Sigmoid colon (tissue), 7 donors: ENCODE measurements around the gene MYMX. TPM values are rescaled to one million over a fixed set of nuclear protein-coding genes. Genes with fewer than 3 reads are reported as not detected.

Experiments
- DNase-seq: peaks from one replicate; pipeline ENCODE4 v3.0.0-alpha.2; 2019
- H3K27ac ChIP-seq, 4 donors: fragments of 200-600 bp; sonication (generic); one replicate each; pipeline ENCODE4 v1.5.1; 2016 to 2019; ENCODE audit warnings: mild to moderate bottlenecking in 1 of 4
- H3K27me3 ChIP-seq, 3 donors: fragments of 200-600 bp; sonication (generic); one replicate each; pipeline ENCODE4 v1.5.1; 2019; ENCODE audit warnings: mild to moderate bottlenecking in 1 of 3
- H3K36me3 ChIP-seq, 4 donors: fragments of 200-600 bp; sonication (generic); one replicate each; pipeline ENCODE4 v1.5.1; 2016 to 2019
- H3K4me1 ChIP-seq, 4 donors: fragments of 200-600 bp; sonication (generic); one replicate each; pipeline ENCODE4 v1.5.1; 2017 to 2019
- H3K4me3 ChIP-seq, 4 donors: fragments of 200-600 bp; sonication (generic); one replicate each; pipeline ENCODE4 v1.5.1; 2017 to 2019; ENCODE audit warnings: mild to moderate bottlenecking in 2 of 4, moderate library complexity in 1 of 4
- H3K9me3 ChIP-seq, 4 donors: fragments of 200-600 bp in 3 of 4; sonication (generic) in 3 of 4; one replicate each; pipeline versions ENCODE4 v1.5.1 to v1.6.1; 2013 to 2019
- EP300 ChIP-seq, 4 donors: sonication (generic); formaldehyde crosslinking; IDR thresholded peaks; one replicate each; pipeline ENCODE4 v1.6.1; 2017; ENCODE audit warnings: antibody characterized with exemption in 4 of 4
- POLR2A ChIP-seq, 2 donors: fragments of 450-650 bp; IDR thresholded peaks; one replicate each; pipeline ENCODE4 v1.6.1; 2016; ENCODE audit warnings: antibody characterized with exemption in 2 of 2, mild to moderate bottlenecking in 2 of 2, moderate library complexity in 2 of 2
- POLR2AphosphoS5 ChIP-seq, 4 donors: sonication (generic); formaldehyde crosslinking; IDR thresholded peaks; one replicate each; pipeline ENCODE4 v1.6.1; 2017; ENCODE audit warnings: antibody characterized with exemption in 4 of 4
- WGBS, 2 donors: extraction: QIAGEN DNeasy Blood & Tissue Kit; methylation state at CpG; one replicate each; pipeline ENCODE4 v1.1.7; 2013; 5-methylcytosine and 5-hydroxymethylcytosine counted together
- intact Hi-C: fragments of 100-400 bp; cut with DNase I; formaldehyde crosslinking; loops from one replicate; pipeline ENCODE4 v1.15.1; 2023
- polyA plus RNA-seq, 3 donors: library from polyadenylated mRNA; stranded (reverse); fragments of 200-250 nt; gene quantifications; one replicate each; pipeline ENCODE4 v1.2.3, GENCODE V29; 2013
- total RNA-seq, 4 donors: library from RNA; depleted of rRNA; stranded (reverse); fragments of >200 nt; gene quantifications; one replicate each; pipeline ENCODE4 v1.1.0, GENCODE V29; 2016
- TF ChIP-seq, protein P1 (sequence below), 4 experiments: fragments of 450-650 bp in 3 of 4; fragments of 200-600 bp in 1 of 4; IDR thresholded peaks; one replicate each; pipeline ENCODE4 v1.5.1; 2016 to 2019; ENCODE audit warnings: antibody characterized with exemption in 4 of 4, mild to moderate bottlenecking in 3 of 4, moderate library complexity in 2 of 4
- donor health status: healthy with polysubstance abuse.
- donor health status: Bipolar disorder and iron deficiency.
- donor health status: healthy.

MYMX gene
- total and polyA plus RNA-seq, 7 donors: 0.28 TPM; not detected in 6

DNA sequence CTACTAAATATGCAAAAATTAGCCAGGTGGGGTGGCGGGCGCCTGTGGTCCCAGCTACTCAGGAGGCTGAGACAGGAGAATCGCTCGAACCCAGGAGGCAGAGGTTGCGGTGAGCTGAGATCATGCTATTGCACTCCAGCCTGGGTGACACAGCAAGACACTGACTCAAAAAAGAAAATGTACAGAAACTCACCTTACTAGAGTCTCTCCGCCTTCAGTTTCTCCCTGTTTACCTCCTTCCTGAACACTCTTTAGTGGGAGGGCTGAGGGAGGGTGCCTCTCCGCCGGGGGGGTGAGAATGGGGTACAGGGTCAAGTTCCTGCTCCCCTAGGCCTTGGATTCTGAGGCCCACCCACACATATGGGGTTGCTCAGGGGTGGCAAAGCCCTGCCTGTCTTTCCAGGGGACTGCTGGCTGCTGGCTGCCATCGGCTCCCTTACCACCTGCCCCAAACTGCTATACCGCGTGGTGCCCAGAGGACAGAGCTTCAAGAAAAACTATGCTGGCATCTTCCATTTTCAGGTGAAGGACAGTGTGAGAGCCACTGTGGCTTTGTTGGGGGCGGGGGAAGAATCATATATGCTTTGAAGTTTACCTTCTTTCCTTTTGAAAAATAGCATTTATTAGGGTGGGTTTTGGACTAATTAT lies 44.7 kb upstream of the MYMX start:
- Histone ChIP-seq H3K9me3 (no peaks in the 10 kb centered on the region), H3K36me3 (no peaks in the 10 kb centered on the region), H3K27ac (no peak overlapping the region), H3K4me1 (peaks cover 0 to 9% (median 2%) of the 10 kb centered on the region in 4 donors), H3K4me3 (no peak overlapping the region), H3K27me3 (no peaks in the 10 kb centered on the region)
- intact Hi-C loops: loop anchor here (1.0 to 5.0 kb wide), 3 partner anchors 44 to 165 kb away; partner anchors contain the start of genes MYMX and SLC35B2
- no peak for DNase-seq
- TF ChIP-seq POLR2AphosphoS5 (IDR thresholded peaks at IDR 0.05) (no peak), POLR2A (IDR thresholded peaks at IDR 0.05) (no peak), EP300 (IDR thresholded peaks at IDR 0.05) (no peak)
- TF ChIP-seq, protein P1, sequence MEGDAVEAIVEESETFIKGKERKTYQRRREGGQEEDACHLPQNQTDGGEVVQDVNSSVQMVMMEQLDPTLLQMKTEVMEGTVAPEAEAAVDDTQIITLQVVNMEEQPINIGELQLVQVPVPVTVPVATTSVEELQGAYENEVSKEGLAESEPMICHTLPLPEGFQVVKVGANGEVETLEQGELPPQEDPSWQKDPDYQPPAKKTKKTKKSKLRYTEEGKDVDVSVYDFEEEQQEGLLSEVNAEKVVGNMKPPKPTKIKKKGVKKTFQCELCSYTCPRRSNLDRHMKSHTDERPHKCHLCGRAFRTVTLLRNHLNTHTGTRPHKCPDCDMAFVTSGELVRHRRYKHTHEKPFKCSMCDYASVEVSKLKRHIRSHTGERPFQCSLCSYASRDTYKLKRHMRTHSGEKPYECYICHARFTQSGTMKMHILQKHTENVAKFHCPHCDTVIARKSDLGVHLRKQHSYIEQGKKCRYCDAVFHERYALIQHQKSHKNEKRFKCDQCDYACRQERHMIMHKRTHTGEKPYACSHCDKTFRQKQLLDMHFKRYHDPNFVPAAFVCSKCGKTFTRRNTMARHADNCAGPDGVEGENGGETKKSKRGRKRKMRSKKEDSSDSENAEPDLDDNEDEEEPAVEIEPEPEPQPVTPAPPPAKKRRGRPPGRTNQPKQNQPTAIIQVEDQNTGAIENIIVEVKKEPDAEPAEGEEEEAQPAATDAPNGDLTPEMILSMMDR (IDR thresholded peaks at IDR 0.05): no peak
- WGBS, 2 donors: 78 to 82% methylated on average over 12 of the region's 12 CpGs

DNA sequence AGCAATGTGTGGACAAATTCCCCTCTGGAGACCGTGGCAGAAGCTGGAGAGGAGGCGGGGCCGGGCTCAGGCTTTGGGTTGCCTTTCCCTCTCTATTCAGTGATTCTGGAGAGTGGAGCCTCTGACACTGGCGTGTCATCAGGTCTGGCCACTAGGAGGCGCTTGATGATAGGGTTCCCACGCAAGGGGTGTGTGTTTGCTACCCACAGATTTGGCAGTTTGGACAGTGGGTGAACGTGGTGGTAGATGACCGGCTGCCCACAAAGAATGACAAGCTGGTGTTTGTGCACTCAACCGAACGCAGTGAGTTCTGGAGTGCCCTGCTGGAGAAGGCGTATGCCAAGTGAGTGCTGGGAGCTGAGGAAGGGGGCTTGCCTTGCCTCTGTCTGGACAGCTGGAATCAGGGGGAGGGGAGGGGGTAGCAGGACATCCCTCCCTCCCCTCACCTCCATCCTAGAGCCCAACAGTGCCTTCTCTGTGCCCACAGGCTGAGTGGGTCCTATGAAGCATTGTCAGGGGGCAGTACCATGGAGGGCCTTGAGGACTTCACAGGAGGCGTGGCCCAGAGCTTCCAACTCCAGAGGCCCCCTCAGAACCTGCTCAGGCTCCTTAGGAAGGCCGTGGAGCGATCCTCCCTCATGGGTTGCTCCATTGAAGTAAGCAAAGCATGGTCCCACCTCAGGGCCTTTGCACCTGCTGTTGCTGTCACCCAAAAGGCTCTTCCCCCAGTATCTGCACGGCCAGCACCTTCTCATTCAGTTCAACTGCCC lies 43.8 kb upstream of the MYMX start:
- Histone ChIP-seq H3K4me3 (no peak overlapping the region), H3K9me3 (no peaks in the 10 kb centered on the region), H3K36me3 (no peaks in the 10 kb centered on the region), H3K27ac (no peak overlapping the region), H3K27me3 (no peaks in the 10 kb centered on the region), H3K4me1 (peaks cover 0 to 9% (median 2%) of the 10 kb centered on the region in 4 donors)
- 24 to 28% methylated on average over 15 of the region's 15 CpGs for WGBS, 2 donors
- TF ChIP-seq POLR2A (IDR thresholded peaks at IDR 0.05): no peak
- TF ChIP-seq, protein P1 (IDR thresholded peaks at IDR 0.05): peak; percentile 81 to 95 (median 89)
- no peak for TF ChIP-seq EP300 (IDR thresholded peaks at IDR 0.05)
- TF ChIP-seq POLR2AphosphoS5 (IDR thresholded peaks at IDR 0.05): peak in 2 of 4 donors; percentile 27 to 48
- intact Hi-C loops: loop anchor here (1.0 to 5.0 kb wide), 3 partner anchors 43 to 164 kb away; partner anchors contain the start of genes MYMX and SLC35B2
- DNase-seq: peak; percentile 93

GRCh38 chr6:44176130-44176761 lies 40.5 kb upstream of the MYMX start:
- no peak for TF ChIP-seq POLR2A (IDR thresholded peaks at IDR 0.05)
- TF ChIP-seq, protein P1 (IDR thresholded peaks at IDR 0.05): no peak
- TF ChIP-seq EP300 (IDR thresholded peaks at IDR 0.05): no peak
- no peak for TF ChIP-seq POLR2AphosphoS5 (IDR thresholded peaks at IDR 0.05)
- H3K36me3 ChIP-seq: no peaks in the 10 kb centered on the region
- H3K4me1 ChIP-seq: peaks cover 0 to 9% (median 2%) of the 10 kb centered on the region in 4 donors
- no peak for DNase-seq
- 70 to 76% methylated on average over 15 of the region's 15 CpGs for WGBS, 2 donors
- intact Hi-C loops: no loop called here
- no peak overlapping the region for H3K27ac ChIP-seq
- H3K27me3 ChIP-seq: no peaks in the 10 kb centered on the region
- no peaks in the 10 kb centered on the region for H3K9me3 ChIP-seq
- H3K4me3 ChIP-seq: no peak overlapping the region

DNA sequence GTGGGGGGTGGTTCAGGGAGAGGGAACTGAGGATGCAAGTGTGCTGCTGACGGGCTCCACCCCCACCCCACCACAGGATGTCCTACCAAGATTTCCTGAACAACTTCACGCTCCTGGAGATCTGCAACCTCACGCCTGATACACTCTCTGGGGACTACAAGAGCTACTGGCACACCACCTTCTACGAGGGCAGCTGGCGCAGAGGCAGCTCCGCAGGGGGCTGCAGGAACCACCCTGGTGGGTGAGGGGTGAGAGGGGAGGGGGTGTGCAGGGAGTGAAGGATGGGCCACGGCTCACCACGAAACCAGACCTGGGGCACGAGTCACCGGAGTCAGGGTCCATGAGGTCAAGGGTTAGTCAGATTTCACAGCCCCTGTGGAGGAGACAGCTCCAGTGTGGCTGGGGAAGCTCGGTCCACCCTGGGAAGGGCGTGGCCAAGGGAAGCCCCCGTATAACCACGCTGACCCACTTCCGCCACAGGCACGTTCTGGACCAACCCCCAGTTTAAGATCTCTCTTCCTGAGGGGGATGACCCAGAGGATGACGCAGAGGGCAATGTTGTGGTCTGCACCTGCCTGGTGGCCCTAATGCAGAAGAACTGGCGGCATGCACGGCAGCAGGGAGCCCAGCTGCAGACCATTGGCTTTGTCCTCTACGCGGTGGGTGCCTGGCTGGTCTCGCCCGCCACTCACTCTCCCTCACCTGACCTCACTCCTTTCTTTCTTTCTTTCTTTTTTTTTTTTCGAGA lies 39.8 kb upstream of the MYMX start:
- intact Hi-C loops: no loop called here
- 46 to 77% methylated on average over 24 of the region's 24 CpGs for WGBS, 2 donors
- H3K36me3 ChIP-seq: no peaks in the 10 kb centered on the region
- no peak overlapping the region for H3K27ac ChIP-seq
- H3K4me3 ChIP-seq: no peak overlapping the region
- H3K9me3 ChIP-seq: no peaks in the 10 kb centered on the region
- no peak for DNase-seq
- no peaks in the 10 kb centered on the region for H3K27me3 ChIP-seq
- TF ChIP-seq, protein P1 (IDR thresholded peaks at IDR 0.05): no peak
- no peak for TF ChIP-seq POLR2A (IDR thresholded peaks at IDR 0.05)
- no peak for TF ChIP-seq POLR2AphosphoS5 (IDR thresholded peaks at IDR 0.05)
- TF ChIP-seq EP300 (IDR thresholded peaks at IDR 0.05): no peak
- H3K4me1 ChIP-seq: peaks cover 0 to 9% (median 2%) of the 10 kb centered on the region in 4 donors
